Measurements from ENCODE around the gene MAP4K4. TPM values are rescaled to one million over a fixed set of nuclear protein-coding genes. Genes with fewer than 3 reads are reported as not detected.

Gene MAP4K4
- total RNA-seq, 1 experiment from 2014 or later = 132 TPM

GRCh38 chr2:101704046-101704466 lies 6.5 kb downstream of the MAP4K4 start:
- H3K56ac ChIP-seq (ENCODE audit: insufficient read length, low read depth, low read length) = no peak overlapping the region
- TF ChIP-seq CTCF (conservative IDR thresholded peaks at IDR 0.05) = no peak
- no peaks in the 10 kb centered on the region for H4K20me1 ChIP-seq (ENCODE audit: control insufficient read depth, insufficient read depth, insufficient read length)
- 0 out of 5 replicates have a peak, but pooled peaks cover 0 to 4% of the 10 kb centered on the region in 2 experiments for H3K9me3 Mint-ChIP-seq
- no peaks in the 10 kb centered on the region for H3K27me3 Mint-ChIP-seq (ENCODE audit: low read depth)
- no peak overlapping the region for H3K4me2 ChIP-seq (ENCODE audit: insufficient read depth, insufficient read length, low read length)
- H3K27ac ChIP-seq (ENCODE audit: insufficient read length, low read depth, low read length) = no peak overlapping the region
- no peak overlapping the region for H3K4me3 Mint-ChIP-seq
- H3K27me3 ChIP-seq (ENCODE audit: insufficient read depth, low read length) = no peaks in the 10 kb centered on the region
- H2BK5ac ChIP-seq (ENCODE audit: insufficient read length, low read length) = no peak overlapping the region
- no peak for DNase-seq
- H2BK15ac ChIP-seq (ENCODE audit: low read depth, low read length) = no peak overlapping the region
- H3T11ph ChIP-seq (ENCODE audit: low read length) = no peak overlapping the region
- no peak overlapping the region for H2AK5ac ChIP-seq (ENCODE audit: insufficient read length, low read length)
- H3K4ac ChIP-seq (ENCODE audit: low read depth, low read length) = no peak overlapping the region
- no peak overlapping the region for H2BK120ac ChIP-seq (ENCODE audit: low read depth, low read length, poor library complexity, severe bottlenecking)
- H3K23me2 ChIP-seq (ENCODE audit: insufficient read length, low read depth, low read length, poor library complexity, severe bottlenecking) = peaks cover 6% of the 10 kb centered on the region
- WGBS (ENCODE audit: extremely low coverage, insufficient read length, low lambda C conversion rate) = no CpG with 5 or more reads among the region's 1 CpG
- no peak overlapping the region for H4K8ac ChIP-seq (replicated peaks; ENCODE audit: insufficient read length, low read depth, low read length)
- H3K36me3 Mint-ChIP-seq (ENCODE audit: insufficient read depth in 1 of 3, low read depth in 3 of 3) = peaks cover 19 to 37% (median 31%) of the 10 kb centered on the region in 3 experiments
- peaks cover 50% of the 10 kb centered on the region; the same call in 1 of the 2 replicates for H3K79me2 ChIP-seq (ENCODE audit: insufficient read depth, low read length)
- no peak overlapping the region for H4K91ac ChIP-seq (ENCODE audit: insufficient read length, low read depth, low read length)
- H3K18ac ChIP-seq (ENCODE audit: insufficient read length, low read depth, low read length) = no peak overlapping the region
- H3K79me1 ChIP-seq (ENCODE audit: insufficient read depth, low read depth, low read length, poor library complexity, severe bottlenecking) = peaks cover 5% of the 10 kb centered on the region
- H3K9ac ChIP-seq (ENCODE audit: extremely low read depth, insufficient read length, low read length) = no peak overlapping the region
- no peak overlapping the region for H3K23ac ChIP-seq (ENCODE audit: insufficient read length, low read depth, low read length)
- H4K5ac ChIP-seq (ENCODE audit: insufficient read length, low read depth, low read length) = no peak overlapping the region
- H3K4me1 ChIP-seq (ENCODE audit: insufficient read depth, low read length) = peaks cover 8% of the 10 kb centered on the region; the same call in 1 of the 2 replicates
- H3K27ac Mint-ChIP-seq = peak overlapping the region in 2 of 3 experiments; percentile 67 to 82; a peak in 3 of 7 replicates
- H3K9me3 ChIP-seq (ENCODE audit: control insufficient read depth, low read depth, low read length) = no peaks in the 10 kb centered on the region
- H3K4me1 Mint-ChIP-seq = peaks cover 35 to 40% of the 10 kb centered on the region in 2 experiments
- no peak overlapping the region for H2BK12ac ChIP-seq (ENCODE audit: insufficient read length, low read depth, low read length)
- no peak overlapping the region for H2AFZ ChIP-seq (ENCODE audit: low read length)
- no peak overlapping the region for H3K14ac ChIP-seq (ENCODE audit: insufficient read depth, low read length)
- H2BK20ac ChIP-seq (ENCODE audit: low read depth, low read length, poor library complexity, severe bottlenecking) = no peak overlapping the region

Measured in H9 (cell line).